SIG-M5 (cell line): Measurements from ENCODE around the gene KCTD4.
"Not testable (repeated sequence)": the region's sequence is repeated elsewhere in the genome, so short reads cannot be mapped to it uniquely, and the experiment has no call there.

Experiments
- DNase-seq: peaks from one replicate; lab custom pipeline; 2025; lab: John Stamatoyannopoulos, UW

KCTD4 gene

GRCh38 chr13:45200701-45201232 is at the start of gene KCTD4:
Gene KCTD4 (minus strand): TSS chr13:45201045. CDS start chr13:45194567, 6,478 bp downstream.
- no peak for DNase-seq

DNA sequence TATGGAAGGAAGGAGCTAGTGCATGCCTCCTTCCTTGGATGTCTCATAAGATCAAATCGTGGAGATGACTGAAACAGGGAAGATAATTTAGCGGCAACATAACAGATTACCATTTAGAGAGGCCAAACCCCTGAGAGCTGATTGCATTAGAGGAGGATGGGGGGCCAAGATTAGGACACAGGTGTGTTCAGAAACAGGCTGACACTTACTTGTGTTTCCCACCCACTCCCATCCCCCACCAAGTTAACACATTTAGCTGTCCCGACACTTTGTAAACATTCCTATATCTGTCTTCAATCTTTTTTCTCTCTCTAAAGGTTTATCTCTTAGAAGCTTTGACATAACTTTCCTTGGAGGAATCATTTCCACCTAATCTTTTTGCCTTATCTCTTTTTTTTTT is 48.8 kb upstream of the KCTD4 start:
- DNase-seq: no peak

DNA sequence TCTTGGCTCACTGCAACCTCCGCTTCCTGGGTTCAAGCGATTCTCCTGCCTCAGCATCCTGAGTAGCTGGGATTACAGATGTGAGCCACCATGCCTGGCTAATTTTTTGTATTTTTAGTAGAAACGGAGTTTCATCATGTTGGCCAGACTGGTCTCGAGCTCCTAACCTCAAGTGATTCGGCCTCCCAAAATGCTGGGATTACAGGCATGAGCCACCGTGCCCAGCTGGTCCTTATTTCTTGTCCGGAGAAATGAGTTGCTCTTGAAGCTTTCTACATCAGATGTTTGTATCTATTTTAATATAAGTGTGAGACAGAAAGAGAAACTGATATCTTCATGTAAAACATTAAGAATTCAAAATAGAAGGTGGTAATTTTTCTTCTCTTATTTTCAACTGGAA is 43.9 kb upstream of the KCTD4 start:
- not testable (repeated sequence) for DNase-seq

DNA sequence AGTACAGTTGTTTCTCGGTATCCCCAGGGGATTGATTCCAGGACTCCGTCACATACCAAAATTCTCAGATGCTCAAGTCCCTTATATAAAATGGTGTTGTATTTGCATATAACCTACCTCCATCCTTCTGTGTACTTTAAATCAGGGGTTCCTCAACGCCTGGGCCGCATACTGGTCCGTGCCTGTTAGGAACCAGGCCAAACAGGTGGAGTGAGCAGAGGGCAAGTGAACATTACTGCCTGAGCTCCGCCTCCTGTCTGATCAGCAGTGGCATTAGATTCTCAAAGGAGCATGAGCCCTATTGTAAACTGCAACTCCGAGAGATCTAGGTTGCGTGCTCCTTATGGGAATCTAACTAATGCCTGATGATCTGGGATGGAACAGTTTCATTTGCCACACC is 42.2 kb upstream of the KCTD4 start:
- DNase-seq: no peak

DNA sequence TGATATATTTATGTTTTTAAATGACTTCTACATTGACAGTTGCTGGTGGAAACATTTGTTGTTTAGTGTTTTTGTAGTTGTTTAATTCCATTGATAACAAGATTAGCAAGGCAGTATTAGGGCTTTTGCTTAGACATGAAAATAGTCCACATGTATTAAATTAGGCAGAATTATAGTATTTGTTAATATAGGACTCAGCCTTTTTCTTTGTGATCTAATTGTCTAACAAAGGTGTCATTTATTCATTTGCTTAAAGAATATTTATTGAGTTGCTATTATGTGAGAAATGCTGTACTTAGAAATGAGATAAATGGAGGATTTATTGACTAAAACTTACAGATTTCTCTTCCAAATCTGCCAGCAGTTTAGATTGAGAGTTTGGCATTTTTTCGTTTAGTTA is 41.7 kb upstream of the KCTD4 start:
- DNase-seq: no peak

- DNase-seq: no peak
These were observed 41.2 kb upstream of the KCTD4 start for GRCh38 chr13:45242070-45242469.

DNA sequence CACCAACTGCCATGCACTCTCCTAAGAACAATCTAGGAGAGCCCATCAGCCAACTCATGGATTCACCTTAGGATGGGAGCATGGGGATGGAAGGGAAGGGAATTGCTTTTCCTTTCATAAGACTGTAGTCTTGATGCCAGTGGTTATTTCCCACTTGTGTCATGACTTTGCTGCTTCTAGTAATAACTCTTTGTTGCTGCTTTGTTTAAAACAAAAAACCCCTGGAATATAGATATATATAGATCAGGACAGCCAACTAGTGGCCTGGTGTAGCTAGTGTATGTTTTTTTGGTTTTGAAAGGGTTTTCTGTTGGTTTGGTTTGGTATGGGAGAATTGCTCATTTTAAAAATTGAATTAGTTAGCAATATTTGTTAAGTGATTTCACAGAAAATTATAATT is 39.3 kb upstream of the KCTD4 start:
- DNase-seq: no peak

GRCh38 chr13:45238945-45239795 is 38.3 kb upstream of the KCTD4 start:
- no peak for DNase-seq

- DNase-seq: no peak
These were observed 31.7 kb upstream of the KCTD4 start for GRCh38 chr13:45232591-45232990.

- no peak for DNase-seq
These were observed 30.9 kb upstream of the KCTD4 start for GRCh38 chr13:45231722-45232121.

DNA sequence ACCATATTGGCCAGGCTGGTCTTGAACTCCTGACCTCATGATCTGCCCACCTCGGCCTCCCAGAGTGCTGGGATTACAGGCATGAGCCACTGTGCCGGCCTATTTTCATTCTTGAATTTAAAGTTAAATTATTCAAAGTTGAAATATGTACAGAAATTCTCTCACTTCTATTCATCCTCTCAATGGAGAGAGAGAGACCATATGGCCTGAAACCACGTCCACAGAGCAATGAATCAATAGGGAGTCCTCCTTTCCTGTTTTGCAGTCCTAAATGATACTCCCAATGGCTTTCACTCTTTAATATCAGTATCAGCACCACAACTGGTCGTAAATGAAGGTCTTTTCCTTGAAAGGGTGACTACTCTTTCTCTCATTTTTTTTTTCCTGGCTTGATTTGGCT is 30.5 kb upstream of the KCTD4 start:
- DNase-seq: no peak

- no peak for DNase-seq
These were observed 28.3 kb upstream of the KCTD4 start for GRCh38 chr13:45229172-45229571.

DNA sequence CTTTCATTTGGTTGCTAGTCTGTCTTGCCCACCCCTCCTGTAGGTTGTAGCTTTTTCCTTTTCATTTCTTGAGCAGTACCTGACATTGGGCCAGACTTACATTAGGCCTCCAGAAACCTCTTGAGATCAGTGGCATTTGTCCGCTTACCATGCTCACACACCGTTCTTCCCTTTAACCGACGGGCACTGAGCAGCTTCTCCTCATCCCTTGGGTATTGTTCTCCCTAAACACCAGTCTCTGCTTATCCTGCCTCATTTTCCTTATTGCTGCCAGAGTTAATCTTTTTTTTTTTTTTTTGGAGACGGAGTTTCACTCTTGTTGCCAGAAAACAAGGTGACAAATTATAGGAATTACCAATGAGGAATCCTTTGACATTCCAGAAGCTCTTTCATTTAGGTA is 27.2 kb upstream of the KCTD4 start:
- no peak for DNase-seq

- no peak for DNase-seq
These were observed 25.2 kb upstream of the KCTD4 start for GRCh38 chr13:45226024-45226423.

- no peak for DNase-seq
These were observed 24.5 kb upstream of the KCTD4 start for GRCh38 chr13:45225370-45225769.

DNA sequence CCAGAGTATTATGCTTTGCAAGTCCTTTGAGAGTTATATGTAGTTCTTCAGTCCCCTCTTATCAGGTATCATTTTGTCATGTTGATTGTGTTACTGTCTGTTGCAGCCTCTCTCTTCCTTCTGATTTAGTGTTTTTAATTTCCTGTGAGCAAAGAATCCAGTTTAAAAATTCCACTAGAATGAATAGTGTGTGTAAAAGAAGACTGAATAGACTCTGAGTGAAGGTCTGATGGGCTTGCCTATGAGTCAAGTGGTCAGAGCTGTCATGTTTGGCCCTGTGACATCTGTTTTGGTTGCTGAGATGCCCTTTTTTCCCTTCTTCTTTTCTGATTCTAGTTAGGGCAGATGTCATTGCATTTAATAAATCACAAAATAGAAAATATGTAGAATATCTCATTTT is 23.3 kb upstream of the KCTD4 start:
- no peak for DNase-seq

DNA sequence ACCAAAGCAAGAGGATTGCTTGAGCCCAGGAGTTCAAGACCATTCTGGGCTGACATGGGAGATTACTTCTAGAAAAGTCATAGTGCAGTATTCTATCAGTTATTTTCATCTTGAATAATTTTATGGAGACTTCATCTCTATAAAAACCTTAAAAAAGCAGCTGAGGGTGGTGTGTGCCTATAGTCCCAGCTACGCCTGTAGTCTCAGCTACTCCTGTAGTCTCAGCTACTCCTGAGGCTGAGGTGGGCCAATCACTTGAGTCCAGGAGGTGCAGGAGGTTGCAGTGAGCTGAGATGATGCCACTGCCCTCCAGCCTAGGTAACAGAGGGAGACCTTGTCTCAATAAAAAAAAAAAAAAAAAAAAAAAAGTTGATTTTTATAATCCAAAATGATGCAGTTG is 22.1 kb upstream of the KCTD4 start:
- no peak for DNase-seq

DNA sequence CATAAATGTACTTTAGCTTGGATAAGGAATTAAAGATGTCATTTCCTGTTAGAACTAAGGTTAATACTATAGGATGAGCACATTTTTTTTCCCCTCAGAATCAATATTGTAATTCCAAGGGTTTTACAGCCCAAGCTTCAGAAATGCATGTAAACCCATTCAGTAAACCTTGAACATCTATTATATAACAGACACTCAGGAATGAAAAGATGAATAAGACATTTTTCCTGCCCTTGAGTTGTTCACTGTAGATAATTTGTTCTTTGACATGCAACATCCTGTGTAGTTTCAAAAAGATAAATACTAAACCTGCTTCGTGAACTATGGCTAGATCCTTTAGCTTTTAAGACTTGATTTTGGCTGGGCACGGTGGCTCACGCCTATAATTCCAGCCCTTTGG is 21.7 kb upstream of the KCTD4 start:
- no peak for DNase-seq

DNA sequence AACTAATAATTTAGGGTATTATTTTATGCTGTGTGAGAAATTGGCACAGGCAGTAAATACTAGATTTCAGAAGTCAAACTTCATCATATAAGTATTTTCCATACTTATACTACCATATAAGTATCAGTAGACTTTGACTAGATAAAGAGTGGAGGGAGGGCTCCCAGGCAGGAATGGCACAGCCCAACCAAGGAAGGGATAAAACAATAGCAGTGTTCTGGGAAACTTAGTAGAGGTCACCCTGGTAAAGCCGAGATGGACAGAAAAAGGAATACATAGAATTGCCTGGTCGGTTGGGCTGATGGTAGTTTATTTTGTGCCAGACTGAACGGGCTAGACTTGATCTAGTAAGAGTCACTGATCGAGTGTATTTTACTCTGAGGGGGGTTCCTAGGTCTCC is 19.6 kb upstream of the KCTD4 start:
- DNase-seq: no peak

- peak; percentile 48 for DNase-seq
These were observed 19.1 kb upstream of the KCTD4 start for GRCh38 chr13:45219938-45220375.

- no peak for DNase-seq
These were observed 18.5 kb upstream of the KCTD4 start for GRCh38 chr13:45219123-45219891.

GRCh38 chr13:45218689-45219088 is 17.8 kb upstream of the KCTD4 start:
- DNase-seq: no peak

GRCh38 chr13:45216193-45216592 is 15.3 kb upstream of the KCTD4 start:
- DNase-seq: no peak
